BE2C (cell line): ENCODE results near the gene RDM1.
"Not testable (repeated sequence)": the region's sequence is repeated elsewhere in the genome, so short reads cannot be mapped to it uniquely, and the experiment has no call there.

ENCODE experiments used
- DNase-seq: peaks from one replicate; pipeline ENCODE4 v3.0.0-alpha.2; 2020
- H3K27me3 ChIP-seq: fragments of 250-450 bp; sonication (Bioruptor Pico); 2 replicates; pipeline ENCODE4 v1.5.1; 2020; ENCODE audit warnings: mild to moderate bottlenecking
- H3K36me3 ChIP-seq: fragments of 250-450 bp; sonication (Bioruptor Pico); 2 replicates; pipeline ENCODE4 v1.5.1; 2020; ENCODE audit warnings: mild to moderate bottlenecking
- H3K4me1 ChIP-seq: fragments of 250-450 bp; sonication (Bioruptor Pico); 2 replicates; pipeline ENCODE4 v1.5.1; 2020
- H3K4me3 ChIP-seq: 2 replicates; pipeline ENCODE4 v1.5.1; 2011; ENCODE audit warnings: low read depth, low read length
- H3K9me3 ChIP-seq: fragments of 250-450 bp; sonication (Bioruptor Pico); 2 replicates; pipeline ENCODE4 v1.5.1; 2020
- TF ChIP-seq, protein P1 (sequence below): IDR thresholded peaks from 2 replicates; pipeline ENCODE4 v1.5.1; 2012; ENCODE audit warnings: mild to moderate bottlenecking, low read depth, low read length

Gene RDM1

DNA sequence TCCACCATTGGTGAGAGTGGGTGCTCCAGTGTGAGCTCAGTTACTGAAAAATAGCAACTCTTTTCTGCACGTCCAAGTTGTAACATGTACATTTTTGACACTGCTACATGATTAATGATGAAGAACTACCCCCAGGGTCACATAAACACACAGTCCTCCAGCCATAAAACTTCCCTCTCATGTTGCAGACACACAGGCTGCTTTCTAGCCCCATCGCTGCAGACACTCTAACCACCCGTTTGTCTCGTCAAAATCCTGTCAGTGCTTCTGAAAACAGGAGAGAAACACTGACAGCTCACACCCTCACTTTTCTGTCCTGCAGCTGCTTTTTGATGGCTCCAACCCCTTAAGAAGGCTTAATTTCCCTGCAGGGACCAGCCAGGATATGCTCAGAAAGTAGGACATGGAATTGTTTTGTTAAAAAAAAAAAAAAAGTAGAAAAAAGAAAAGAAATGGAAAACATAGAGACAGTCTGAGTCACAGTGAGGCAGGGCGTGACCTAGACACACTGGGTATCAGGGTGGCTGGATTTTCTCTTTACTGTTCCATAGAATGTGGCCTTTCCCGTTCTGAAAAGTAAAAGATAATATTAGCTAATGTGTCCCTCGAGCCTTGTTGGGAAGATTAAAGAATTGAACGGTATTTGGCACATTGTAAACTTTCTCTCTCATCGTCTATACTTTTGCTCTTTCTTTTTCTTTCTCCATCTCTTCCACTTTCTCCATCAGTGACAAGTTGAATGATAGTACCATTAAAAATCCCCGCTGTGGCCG is 29.7 kb downstream of the RDM1 start:
- TF ChIP-seq, protein P1, sequence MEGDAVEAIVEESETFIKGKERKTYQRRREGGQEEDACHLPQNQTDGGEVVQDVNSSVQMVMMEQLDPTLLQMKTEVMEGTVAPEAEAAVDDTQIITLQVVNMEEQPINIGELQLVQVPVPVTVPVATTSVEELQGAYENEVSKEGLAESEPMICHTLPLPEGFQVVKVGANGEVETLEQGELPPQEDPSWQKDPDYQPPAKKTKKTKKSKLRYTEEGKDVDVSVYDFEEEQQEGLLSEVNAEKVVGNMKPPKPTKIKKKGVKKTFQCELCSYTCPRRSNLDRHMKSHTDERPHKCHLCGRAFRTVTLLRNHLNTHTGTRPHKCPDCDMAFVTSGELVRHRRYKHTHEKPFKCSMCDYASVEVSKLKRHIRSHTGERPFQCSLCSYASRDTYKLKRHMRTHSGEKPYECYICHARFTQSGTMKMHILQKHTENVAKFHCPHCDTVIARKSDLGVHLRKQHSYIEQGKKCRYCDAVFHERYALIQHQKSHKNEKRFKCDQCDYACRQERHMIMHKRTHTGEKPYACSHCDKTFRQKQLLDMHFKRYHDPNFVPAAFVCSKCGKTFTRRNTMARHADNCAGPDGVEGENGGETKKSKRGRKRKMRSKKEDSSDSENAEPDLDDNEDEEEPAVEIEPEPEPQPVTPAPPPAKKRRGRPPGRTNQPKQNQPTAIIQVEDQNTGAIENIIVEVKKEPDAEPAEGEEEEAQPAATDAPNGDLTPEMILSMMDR = no peak
- Histone ChIP-seq H3K9me3 (no peaks in the 10 kb centered on the region), H3K27me3 (peaks cover 8% of the 10 kb centered on the region), H3K36me3 (no peaks in the 10 kb centered on the region), H3K4me1 (no peaks in the 10 kb centered on the region), H3K4me3 (no peak overlapping the region)
- no peak for DNase-seq

DNA sequence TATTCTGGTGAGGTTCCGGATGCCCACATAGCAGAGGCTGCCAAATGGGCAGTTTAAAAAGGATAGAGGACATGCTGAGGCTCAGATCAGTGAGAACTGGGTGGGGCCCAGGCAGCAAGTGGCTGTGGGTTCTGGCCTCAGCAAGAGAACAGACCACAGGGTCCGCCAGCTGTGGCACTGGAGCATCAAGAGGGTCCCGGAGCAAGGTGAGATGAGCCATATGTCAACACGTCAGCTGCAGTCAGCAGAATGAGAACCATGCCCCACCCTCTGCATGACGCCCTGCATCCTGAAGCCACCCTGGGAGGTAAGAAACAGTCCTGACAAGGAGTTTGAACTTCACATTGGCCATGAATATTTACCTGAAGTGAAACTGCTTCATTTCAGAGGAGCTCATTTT is 30.3 kb downstream of the RDM1 start:
- Histone ChIP-seq H3K36me3 (no peaks in the 10 kb centered on the region), H3K27me3 (peaks cover 8% of the 10 kb centered on the region), H3K4me1 (no peaks in the 10 kb centered on the region), H3K9me3 (no peaks in the 10 kb centered on the region), H3K4me3 (no peak overlapping the region)
- DNase-seq = no peak
- TF ChIP-seq, protein P1 = no peak

DNA sequence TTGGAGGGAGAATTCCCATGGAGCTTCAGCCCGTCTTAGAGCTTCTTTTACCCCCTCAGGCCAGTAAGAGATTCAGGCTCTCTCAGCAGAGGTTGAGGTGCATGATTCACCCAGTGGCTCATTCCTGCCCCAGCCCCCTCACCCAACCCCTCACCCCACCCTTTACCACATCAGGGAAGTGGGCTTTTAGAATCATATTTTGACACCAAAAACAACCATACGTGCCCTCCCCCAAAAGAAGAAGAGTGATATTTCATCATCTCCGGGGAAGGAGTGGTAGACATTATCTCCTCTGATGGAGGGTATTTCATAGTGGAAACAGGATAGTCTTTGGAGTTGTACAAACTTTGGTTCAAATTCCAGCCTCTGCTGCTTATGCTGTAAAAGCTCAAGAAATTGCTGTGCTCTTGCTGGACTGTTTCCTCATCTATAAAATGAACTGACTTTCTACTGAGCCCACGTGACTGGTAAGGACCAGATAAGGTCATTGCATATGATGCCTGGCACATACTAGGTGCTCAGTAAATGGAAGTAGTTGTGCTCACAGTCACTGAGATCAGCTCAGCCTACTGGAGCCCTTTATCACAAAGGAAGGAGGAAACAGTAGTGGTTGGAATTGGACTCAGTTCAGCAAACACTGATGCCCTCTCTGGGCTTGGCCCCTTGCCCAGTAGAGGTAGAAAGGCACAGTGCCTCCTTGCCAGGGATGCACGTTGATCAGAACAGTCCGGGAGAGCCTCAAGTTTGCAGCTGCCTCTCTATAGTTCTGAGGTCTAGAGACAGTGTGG is 32.1 kb downstream of the RDM1 start:
- TF ChIP-seq, protein P1 = no peak
- no peaks in the 10 kb centered on the region for H3K9me3 ChIP-seq
- H3K4me3 ChIP-seq = no peak overlapping the region
- H3K36me3 ChIP-seq = no peaks in the 10 kb centered on the region
- no peak for DNase-seq
- no peaks in the 10 kb centered on the region; the same call in 1 of the 2 replicates for H3K27me3 ChIP-seq
- no peaks in the 10 kb centered on the region for H3K4me1 ChIP-seq

DNA sequence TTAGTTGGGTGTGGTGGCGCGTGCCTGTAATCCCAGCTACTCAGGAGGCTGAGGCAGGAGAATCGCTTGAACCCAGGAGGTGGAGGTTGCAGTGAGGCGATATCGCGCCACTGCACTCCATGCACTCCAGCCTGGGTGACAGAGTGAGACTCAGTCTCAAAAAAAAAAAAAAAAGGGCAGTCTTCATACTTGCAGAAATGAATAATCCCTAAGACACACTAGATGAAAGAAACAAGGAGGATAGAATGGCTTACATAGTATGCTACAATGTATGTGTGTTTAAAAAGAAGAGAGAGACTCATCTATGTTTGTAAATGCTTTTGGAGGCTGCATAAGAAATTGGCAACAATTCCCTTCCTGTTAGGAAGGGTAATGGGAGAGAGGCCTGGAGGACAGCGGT is 32.8 kb downstream of the RDM1 start:
- not testable (repeated sequence) for H3K27me3 ChIP-seq, H3K4me1 ChIP-seq, H3K4me3 ChIP-seq, H3K36me3 ChIP-seq, H3K9me3 ChIP-seq, DNase-seq

DNA sequence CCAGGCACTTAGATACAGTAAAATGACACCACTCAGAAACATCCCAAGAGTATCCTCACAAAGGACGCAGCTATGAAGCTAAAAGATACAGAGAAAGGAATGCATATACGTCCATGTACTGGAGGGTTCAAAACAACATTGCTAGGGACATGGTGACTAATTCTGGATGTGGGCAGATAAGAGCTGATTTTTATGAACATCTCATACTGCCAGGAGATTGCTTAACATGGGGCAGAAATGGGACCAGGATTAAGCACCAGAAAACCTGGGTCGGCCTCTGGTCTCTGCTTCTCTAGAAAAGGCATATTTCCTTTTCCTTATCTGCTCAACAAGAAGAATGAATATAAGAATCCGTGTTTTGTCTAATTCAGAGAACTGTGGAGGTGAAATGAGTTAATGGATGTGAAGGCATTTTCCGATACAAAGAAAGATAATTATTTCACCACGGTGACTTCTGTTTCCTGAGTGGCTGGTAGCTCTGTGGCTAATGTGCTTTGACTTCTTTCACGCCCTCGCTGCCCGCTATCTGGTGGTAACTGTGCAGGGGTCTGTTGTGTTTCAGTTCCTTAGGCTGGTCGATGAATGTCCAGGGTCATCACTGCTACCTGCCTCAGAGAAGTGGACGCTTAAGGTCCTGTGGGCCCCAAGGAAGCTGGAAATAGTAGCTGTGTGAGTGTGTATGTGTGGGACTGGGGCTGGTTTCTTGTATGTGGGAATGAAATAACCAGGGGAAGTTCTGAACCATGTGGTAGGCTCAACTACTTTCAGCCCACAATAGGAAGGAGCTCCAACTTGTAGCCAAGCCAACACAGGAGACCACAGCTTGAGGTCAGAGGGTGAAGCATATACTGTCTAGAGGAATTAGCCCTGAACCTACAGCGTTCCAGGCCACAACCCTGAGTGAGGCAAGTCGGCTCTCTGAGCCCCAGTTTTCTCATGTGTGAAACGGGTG is 34.7 kb downstream of the RDM1 start:
- no peaks in the 10 kb centered on the region for H3K36me3 ChIP-seq
- H3K27me3 ChIP-seq = no peaks in the 10 kb centered on the region
- DNase-seq = no peak
- no peaks in the 10 kb centered on the region for H3K9me3 ChIP-seq
- TF ChIP-seq, protein P1 = no peak
- no peak overlapping the region for H3K4me3 ChIP-seq
- no peaks in the 10 kb centered on the region for H3K4me1 ChIP-seq

DNA sequence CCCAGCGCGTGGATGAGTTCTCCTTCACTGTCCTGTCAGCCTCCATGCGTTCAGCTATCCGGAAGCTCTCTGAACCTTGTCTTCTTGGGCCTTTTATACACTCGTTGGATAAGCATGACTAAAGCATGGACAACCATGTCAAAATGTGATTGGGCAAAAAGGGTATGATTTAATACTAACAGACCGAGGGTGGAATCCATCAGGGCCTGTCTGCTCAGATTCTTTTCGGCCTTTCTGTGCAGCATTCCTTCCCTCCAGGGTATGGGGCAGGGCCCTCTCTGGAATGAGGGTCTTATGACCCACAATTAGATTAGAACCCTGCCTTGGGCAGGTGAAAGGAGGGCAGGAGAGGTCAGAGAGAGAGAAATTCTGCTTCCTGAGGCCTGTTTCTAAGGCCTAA is 36.4 kb downstream of the RDM1 start:
- no peak for DNase-seq
- Histone ChIP-seq H3K4me1 (no peaks in the 10 kb centered on the region; the same call in 1 of the 2 replicates), H3K27me3 (no peaks in the 10 kb centered on the region), H3K4me3 (no peak overlapping the region), H3K9me3 (no peaks in the 10 kb centered on the region), H3K36me3 (no peaks in the 10 kb centered on the region)
- TF ChIP-seq, protein P1 = no peak
